Choroid plexus epithelial cell (primary cell): ENCODE measurements around the gene RASAL2.

Experiments used
- DNase-seq: peaks from one replicate; pipeline ENCODE4 v3.0.0-alpha.2; 2010; ENCODE audit warnings: low read depth
- H3K4me3 ChIP-seq: 2 replicates; pipeline ENCODE4 v1.5.1; 2011; ENCODE audit warnings: low read depth, mild to moderate bottlenecking, control low read depth, low read length, moderate library complexity
- CTCF ChIP-seq: conservative IDR thresholded peaks from 2 replicates; pipeline ENCODE4 v1.5.1; 2011; ENCODE audit warnings: low read depth, mild to moderate bottlenecking, control low read depth, inconsistent platforms, low read length, moderate library complexity

RASAL2 gene

GRCh38 chr1:178169649-178170048 lies 75.7 kb downstream of the RASAL2 start:
- TF ChIP-seq CTCF, result no peak
- no peak for DNase-seq
- H3K4me3 ChIP-seq, result no peak overlapping the region

GRCh38 chr1:178172939-178173338 lies 79.0 kb downstream of the RASAL2 start:
- no peak overlapping the region for H3K4me3 ChIP-seq
- no peak for TF ChIP-seq CTCF
- DNase-seq, result peak; percentile 57

GRCh38 chr1:178174539-178174938 lies 80.6 kb downstream of the RASAL2 start:
- no peak for TF ChIP-seq CTCF
- no peak for DNase-seq

GRCh38 chr1:178180405-178180804 lies 86.5 kb downstream of the RASAL2 start:
- no peak for DNase-seq
- TF ChIP-seq CTCF, result no peak
- no peak overlapping the region for H3K4me3 ChIP-seq

More at GRCh38 chr1:178174539-178174938, 80.6 kb downstream of the RASAL2 start:
- no peak overlapping the region for H3K4me3 ChIP-seq

- H3K4me3 ChIP-seq, result no peak overlapping the region
- TF ChIP-seq CTCF, result no peak
- DNase-seq, result peak; percentile 52
Observed at GRCh38 chr1:178183796-178184195, 89.9 kb downstream of the RASAL2 start.

- no peak for DNase-seq
- TF ChIP-seq CTCF, result no peak
- no peak overlapping the region for H3K4me3 ChIP-seq
Observed at GRCh38 chr1:178188306-178188705, 94.4 kb downstream of the RASAL2 start.

- peak; percentile 65 for TF ChIP-seq CTCF
- peak; percentile 56 for DNase-seq
- no peak overlapping the region for H3K4me3 ChIP-seq
Observed at GRCh38 chr1:178189814-178190213, 95.9 kb downstream of the RASAL2 start.
